ENCODE data around the gene GP5.

DNA sequence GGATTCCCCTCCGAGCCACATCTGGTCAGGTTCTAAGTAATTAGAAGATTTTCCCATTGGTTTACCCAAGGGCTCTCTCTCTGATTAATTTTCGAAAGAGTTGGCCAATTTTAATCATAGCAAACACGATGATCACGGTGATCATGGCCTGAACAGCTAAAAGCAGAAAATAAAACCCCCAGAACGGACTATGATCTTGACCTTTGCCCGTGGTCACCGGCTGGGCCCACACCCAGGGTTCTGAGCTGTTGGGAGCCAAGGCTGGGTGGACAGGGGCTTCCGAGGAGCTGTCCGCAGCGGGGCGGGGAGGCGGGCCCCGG lies 2.6 kb downstream of the GP5 start:
- TF ChIP-seq POLR2A (IDR thresholded peaks at IDR 0.05) (no peak), CTCF (IDR thresholded peaks at IDR 0.05) (no peak)

All from breast epithelium (tissue), 3 donors.